ENCODE data around the gene OR6T1. TPM values are rescaled to one million over a fixed set of nuclear protein-coding genes. Genes with fewer than 3 reads are reported as not detected.

The OR6T1 gene
- polyA plus RNA-seq, 3 donors, result not detected

- H3K36me3 Mint-ChIP-seq, result no peaks in the 10 kb centered on the region
- H3K9me3 Mint-ChIP-seq, result no peaks in the 10 kb centered on the region
- no peaks in the 10 kb centered on the region for H3K27me3 ChIP-seq (ENCODE audit: control insufficient read depth in 2 of 2, insufficient read depth in 2 of 2, low read length in 2 of 2)
- H3K4me3 ChIP-seq (replicated peaks in 1 of 3; ENCODE audit: low read depth in 2 of 3, low read length in 3 of 3), result no peak overlapping the region
- H3K4me1 Mint-ChIP-seq, result no peaks in the 10 kb centered on the region
- H3K27me3 Mint-ChIP-seq (ENCODE audit: low read depth in 3 of 3), result no peaks in the 10 kb centered on the region
- no peak for DNase-seq
- intact Hi-C loops (cut with micrococcal nuclease), result no loop called here
- no peak overlapping the region for H3K27ac ChIP-seq (ENCODE audit: low read depth in 1 of 2, low read length in 2 of 2)
- H3K4me2 ChIP-seq (replicated peaks; ENCODE audit: extremely low read depth, low read length, poor library complexity, severe bottlenecking), result no peak overlapping the region
- H3K79me2 ChIP-seq (ENCODE audit: insufficient read depth, low read length), result no peaks in the 10 kb centered on the region
- no peak overlapping the region for H3K4me3 Mint-ChIP-seq
- H3K9ac ChIP-seq (ENCODE audit: insufficient read depth, low read length, poor library complexity, severe bottlenecking), result no peak overlapping the region
- H4K20me1 ChIP-seq (ENCODE audit: insufficient read depth, low read length), result no peaks in the 10 kb centered on the region
- H3K36me3 ChIP-seq (replicated peaks in 1 of 2; ENCODE audit: control insufficient read depth in 1 of 2, insufficient read depth in 2 of 2, low read length in 2 of 2), result no peaks in the 10 kb centered on the region
- no peak overlapping the region for H3K27ac Mint-ChIP-seq
- H3K9me3 ChIP-seq (replicated peaks in 1 of 2; ENCODE audit: control insufficient read depth in 1 of 2, insufficient read depth in 1 of 2, low read length in 2 of 2), result no peaks in the 10 kb centered on the region
- H2AFZ ChIP-seq (ENCODE audit: insufficient read depth, low read depth, low read length, poor library complexity, severe bottlenecking), result no peak overlapping the region
- no peaks in the 10 kb centered on the region for H3K4me1 ChIP-seq (ENCODE audit: control insufficient read depth in 1 of 2, insufficient read depth in 2 of 2, low read length in 2 of 2)
- 100% methylated on average over 1 of the region's 3 CpGs for WGBS (ENCODE audit: insufficient coverage)
- no peak for TF ChIP-seq CTCF (IDR thresholded peaks at IDR 0.05)
Observed at GRCh38 chr11:123904932-123905331, 38.7 kb downstream of the OR6T1 start.

- H3K27me3 Mint-ChIP-seq (ENCODE audit: low read depth in 3 of 3), result no peaks in the 10 kb centered on the region
- no peak for DNase-seq
- H3K4me1 ChIP-seq (ENCODE audit: control insufficient read depth in 1 of 2, insufficient read depth in 2 of 2, low read length in 2 of 2), result no peaks in the 10 kb centered on the region
- H3K27ac Mint-ChIP-seq, result no peak overlapping the region
- no peaks in the 10 kb centered on the region for H3K36me3 ChIP-seq (replicated peaks in 1 of 2; ENCODE audit: control insufficient read depth in 1 of 2, insufficient read depth in 2 of 2, low read length in 2 of 2)
- intact Hi-C loops (cut with micrococcal nuclease), result no loop called here
- H3K27me3 ChIP-seq (ENCODE audit: control insufficient read depth in 2 of 2, insufficient read depth in 2 of 2, low read length in 2 of 2), result no peaks in the 10 kb centered on the region
- no peak overlapping the region for H2AFZ ChIP-seq (ENCODE audit: insufficient read depth, low read depth, low read length, poor library complexity, severe bottlenecking)
- no peak overlapping the region for H3K4me2 ChIP-seq (replicated peaks; ENCODE audit: extremely low read depth, low read length, poor library complexity, severe bottlenecking)
- no peaks in the 10 kb centered on the region for H3K79me2 ChIP-seq (ENCODE audit: insufficient read depth, low read length)
- H3K9me3 Mint-ChIP-seq, result no peaks in the 10 kb centered on the region
- no peak for TF ChIP-seq CTCF (IDR thresholded peaks at IDR 0.05)
- H3K4me3 ChIP-seq (replicated peaks in 1 of 3; ENCODE audit: low read depth in 2 of 3, low read length in 3 of 3), result no peak overlapping the region
- no peaks in the 10 kb centered on the region for H3K36me3 Mint-ChIP-seq
- no peak overlapping the region for H3K9ac ChIP-seq (ENCODE audit: insufficient read depth, low read length, poor library complexity, severe bottlenecking)
- no peak overlapping the region for H3K4me3 Mint-ChIP-seq
- H3K4me1 Mint-ChIP-seq, result no peaks in the 10 kb centered on the region
- WGBS (ENCODE audit: insufficient coverage), result no CpG with 5 or more reads among the region's 2 CpGs
- no peaks in the 10 kb centered on the region for H3K9me3 ChIP-seq (replicated peaks in 1 of 2; ENCODE audit: control insufficient read depth in 1 of 2, insufficient read depth in 1 of 2, low read length in 2 of 2)
- no peak overlapping the region for H3K27ac ChIP-seq (ENCODE audit: low read depth in 1 of 2, low read length in 2 of 2)
- no peaks in the 10 kb centered on the region for H4K20me1 ChIP-seq (ENCODE audit: insufficient read depth, low read length)
Observed at GRCh38 chr11:123903932-123904331, 39.7 kb downstream of the OR6T1 start.

All from CD14-positive monocyte (primary cell).